OCI-LY1 (cell line): ENCODE data around the gene CDH3.

Experiments
- CTCF ChIP-seq: fragments of 200-600 bp; sonication (generic), shearing (Covaris generic); IDR thresholded peaks from 2 replicates; pipeline ENCODE4 v1.5.1; 2017; ENCODE audit warnings: mild to moderate bottlenecking, antibody characterized with exemption, low read length, moderate library complexity, mixed read lengths
- EZH2 ChIP-seq: fragments of 200-600 bp; sonication (generic), shearing (Covaris generic); IDR thresholded peaks from 2 replicates; pipeline ENCODE4 v1.8.0; 2017; ENCODE audit warnings: borderline replicate concordance, mixed run types, mild to moderate bottlenecking, antibody characterized with exemption, low read length, moderate library complexity, mixed read lengths

- no peak for TF ChIP-seq CTCF
- no peak for TF ChIP-seq EZH2
These were observed 36.8 kb upstream of the CDH3 start for GRCh38 chr16:68608330-68608729.
